Spleen (tissue), 11 donors: ENCODE measurements around the gene AKT3. TPM values are rescaled to one million over a fixed set of nuclear protein-coding genes. Genes with fewer than 3 reads are reported as not detected.

ENCODE experiments used
- DNase-seq: peaks from one replicate; pipeline ENCODE4 v3.0.0-alpha.2; 2020
- H3K27ac ChIP-seq, 8 donors: fragments of 200-600 bp; sonication (generic) in 7 of 8; 1 replicate in 4 of 8; 2 replicates in 4 of 8; pipeline versions ENCODE4 v1.5.0 to v1.8.0; 2016 to 2021; ENCODE audit warnings: inconsistent platforms in 4 of 8, mild to moderate bottlenecking in 4 of 8, moderate library complexity in 1 of 8
- H3K27me3 ChIP-seq, 7 donors: fragments of 200-600 bp; sonication (generic) in 6 of 7; replicated peaks in 1 of 7; 1 replicate in 4 of 7; 2 replicates in 3 of 7; pipeline versions ENCODE4 v1.5.0 to v1.8.0; 2016 to 2021; ENCODE audit warnings: inconsistent platforms in 3 of 7, mild to moderate bottlenecking in 1 of 7
- H3K36me3 ChIP-seq, 6 donors: fragments of 200-600 bp; sonication (generic) in 5 of 6; 1 replicate in 4 of 6; 2 replicates in 2 of 6; pipeline versions ENCODE4 v1.5.0 to v1.8.0; 2016 to 2021; ENCODE audit warnings: inconsistent platforms in 2 of 6
- H3K4me1 ChIP-seq, 6 donors: fragments of 200-600 bp; sonication (generic) in 5 of 6; 1 replicate in 3 of 6; 2 replicates in 3 of 6; pipeline versions ENCODE4 v1.5.0 to v1.8.0; 2016 to 2021; ENCODE audit warnings: inconsistent platforms in 3 of 6
- H3K4me3 ChIP-seq, 8 donors: fragments of 200-600 bp; sonication (generic) in 7 of 8; 1 replicate in 4 of 8; 2 replicates in 4 of 8; pipeline versions ENCODE4 v1.5.0 to v1.8.0; 2016 to 2021; ENCODE audit warnings: inconsistent platforms in 4 of 8, mild to moderate bottlenecking in 4 of 8, moderate library complexity in 2 of 8
- H3K9me3 ChIP-seq, 8 donors: fragments of 200-600 bp; sonication (generic) in 7 of 8; 1 replicate in 4 of 8; 2 replicates in 4 of 8; pipeline versions ENCODE4 v1.5.0 to v1.8.0; 2016 to 2021; ENCODE audit warnings: inconsistent platforms in 4 of 8
- POLR2A ChIP-seq, 3 donors: fragments of 450-650 bp; IDR thresholded peaks; one replicate each; pipeline ENCODE4 v1.5.1; 2017; ENCODE audit warnings: antibody characterized with exemption in 3 of 3, mild to moderate bottlenecking in 1 of 3
- POLR2AphosphoS5 ChIP-seq, 3 donors: sonication (generic); formaldehyde crosslinking; IDR thresholded peaks; one replicate each; pipeline ENCODE4 v1.5.1; 2017; ENCODE audit warnings: antibody characterized with exemption in 3 of 3
- WGBS, 5 donors: extraction: QIAGEN DNeasy Blood & Tissue Kit in 3 of 5; methylation state at CpG; one replicate each; pipeline versions ENCODE4 v1.1.5 to v1.1.7; 2013 to 2018; 5-methylcytosine and 5-hydroxymethylcytosine counted together
- intact Hi-C: fragments of 100-400 bp; cut with DNase I; formaldehyde crosslinking; loops from one replicate; pipeline ENCODE4 v1.15.0; 2023; ENCODE audit warnings: low total_unique reads
- polyA plus RNA-seq, 3 donors: library from polyadenylated mRNA; stranded (reverse); fragments of 200-250 nt; gene quantifications; one replicate each; pipeline ENCODE4 v1.2.1, GENCODE V29; 2013
- total RNA-seq, 7 donors: library from RNA; depleted of rRNA in 3 of 7; stranded (reverse); fragments of >200 nt in 3 of 7; fragmentation: NEBNext Ultra II Directional in 4 of 7; extraction: Animal tissue kit (Norgen Biotek cat#: 25700) in 4 of 7; gene quantifications; one replicate each; pipeline versions ENCODE4 v1.1.0 to v1.2.1, GENCODE V29; 2016 to 2021
- TF ChIP-seq, protein P1 (sequence below), 11 experiments: fragments of 200-600 bp in 7 of 11; fragments of 450-650 bp in 4 of 11; sonication (generic) in 4 of 11; IDR thresholded peaks in 8 of 11; conservative IDR thresholded peaks in 3 of 11; 1 replicate in 7 of 11; 2 replicates in 4 of 11; pipeline versions ENCODE4 v1.4.0 to v1.8.0; 2016 to 2021; ENCODE audit warnings: antibody characterized with exemption in 11 of 11, inconsistent platforms in 4 of 11, mild to moderate bottlenecking in 1 of 11
- donor health status: healthy with polysubstance abuse.
- donor health status: DM: no; HTN: no; CAD: no; lungs with moderate emphysema.
- donor health status: DM: no; HTN: no; CAD: no.
- donor health status: Bipolar disorder and iron deficiency.
- donor health status: healthy.
- donor health status: DM: no; HTN: no; CAD: no.
- donor health status: DM: yes; HTN: yes; CAD: no.

Gene AKT3
- total and polyA plus RNA-seq, 10 donors: 4.3 to 91.3 (median 46.4) TPM

- TF ChIP-seq POLR2A (IDR thresholded peaks at IDR 0.05) (no peak), POLR2AphosphoS5 (IDR thresholded peaks at IDR 0.05) (peak; percentile 34 to 79 (median 72))
- Histone ChIP-seq H3K4me1 (peaks cover 0 to 60% (median 30%) of the 10 kb centered on the region in 6 donors), H3K9me3 (no peaks in the 10 kb centered on the region), H3K27ac (peak overlapping the region; percentile 94 to 98 (median 97)), H3K36me3 (no peaks in the 10 kb centered on the region), H3K27me3 (peaks cover 0 to 27% (median 0%) of the 10 kb centered on the region in 7 donors), H3K4me3 (peak overlapping the region; percentile 71 to 92 (median 86))
- intact Hi-C loops: no loop called here
- DNase-seq: peak; percentile 86
- WGBS, 5 donors: 0 to 2% (median 1%) methylated on average over 15 to 19 of the region's 19 CpGs
Measured at GRCh38 chr1:243848858-243849420, 1.1 kb downstream of the AKT3 start.

- WGBS, 5 donors: 67 to 80% (median 74%) methylated on average over 5 of the region's 5 CpGs
- peak overlapping the region in 7 of 8 donors; percentile 95 to 98 (median 97) for H3K27ac ChIP-seq
- TF ChIP-seq, protein P1, sequence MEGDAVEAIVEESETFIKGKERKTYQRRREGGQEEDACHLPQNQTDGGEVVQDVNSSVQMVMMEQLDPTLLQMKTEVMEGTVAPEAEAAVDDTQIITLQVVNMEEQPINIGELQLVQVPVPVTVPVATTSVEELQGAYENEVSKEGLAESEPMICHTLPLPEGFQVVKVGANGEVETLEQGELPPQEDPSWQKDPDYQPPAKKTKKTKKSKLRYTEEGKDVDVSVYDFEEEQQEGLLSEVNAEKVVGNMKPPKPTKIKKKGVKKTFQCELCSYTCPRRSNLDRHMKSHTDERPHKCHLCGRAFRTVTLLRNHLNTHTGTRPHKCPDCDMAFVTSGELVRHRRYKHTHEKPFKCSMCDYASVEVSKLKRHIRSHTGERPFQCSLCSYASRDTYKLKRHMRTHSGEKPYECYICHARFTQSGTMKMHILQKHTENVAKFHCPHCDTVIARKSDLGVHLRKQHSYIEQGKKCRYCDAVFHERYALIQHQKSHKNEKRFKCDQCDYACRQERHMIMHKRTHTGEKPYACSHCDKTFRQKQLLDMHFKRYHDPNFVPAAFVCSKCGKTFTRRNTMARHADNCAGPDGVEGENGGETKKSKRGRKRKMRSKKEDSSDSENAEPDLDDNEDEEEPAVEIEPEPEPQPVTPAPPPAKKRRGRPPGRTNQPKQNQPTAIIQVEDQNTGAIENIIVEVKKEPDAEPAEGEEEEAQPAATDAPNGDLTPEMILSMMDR (IDR thresholded peaks at IDR 0.05 in 8 of 11, conservative IDR thresholded peaks at IDR 0.05 in 3 of 11): no peak
- no peak for TF ChIP-seq POLR2A (IDR thresholded peaks at IDR 0.05)
- no peak for TF ChIP-seq POLR2AphosphoS5 (IDR thresholded peaks at IDR 0.05)
Measured at GRCh38 chr1:243848165-243848857, 1.7 kb downstream of the AKT3 start.

GRCh38 chr1:243846761-243847160 is 3.3 kb downstream of the AKT3 start:
- Histone ChIP-seq H3K36me3 (no peaks in the 10 kb centered on the region), H3K9me3 (no peaks in the 10 kb centered on the region)
- intact Hi-C loops: no loop called here

More at GRCh38 chr1:243848165-243848857, 1.7 kb downstream of the AKT3 start:
- Histone ChIP-seq H3K4me1 (peaks cover 0 to 63% (median 33%) of the 10 kb centered on the region in 6 donors), H3K27me3 (peaks cover 0 to 27% (median 0%) of the 10 kb centered on the region in 7 donors), H3K4me3 (peak overlapping the region in 7 of 8 donors; percentile 71 to 92 (median 87)), H3K9me3 (no peaks in the 10 kb centered on the region), H3K36me3 (no peaks in the 10 kb centered on the region)
- DNase-seq: no peak
- intact Hi-C loops: no loop called here

DNA sequence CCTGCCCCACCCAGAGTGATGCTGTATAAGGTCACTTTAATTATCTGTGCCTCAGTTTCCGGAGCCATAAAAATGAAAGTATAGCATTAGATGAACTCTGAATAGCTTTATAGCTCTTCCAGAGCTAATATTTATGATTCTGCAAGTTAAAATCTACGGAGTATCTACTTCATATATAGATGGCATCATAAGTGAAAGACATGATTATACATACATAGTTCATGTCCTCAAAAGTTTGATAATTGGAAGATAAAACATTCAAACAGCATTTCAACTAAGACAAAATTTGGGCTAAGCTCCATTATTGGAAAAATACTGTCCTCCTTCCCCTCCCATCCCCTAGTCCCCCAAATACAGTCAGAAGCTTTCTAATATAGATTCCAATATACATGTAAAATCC is 4.2 kb downstream of the AKT3 start:
- Histone ChIP-seq H3K27ac (no peak overlapping the region), H3K4me1 (peaks cover 0 to 75% (median 44%) of the 10 kb centered on the region in 6 donors), H3K27me3 (peaks cover 0 to 21% (median 0%) of the 10 kb centered on the region in 7 donors), H3K9me3 (no peaks in the 10 kb centered on the region), H3K4me3 (no peak overlapping the region), H3K36me3 (no peaks in the 10 kb centered on the region)
- WGBS, 5 donors: 93 to 98% (median 96%) methylated on average over 2 of the region's 2 CpGs
- no peak for TF ChIP-seq POLR2AphosphoS5 (IDR thresholded peaks at IDR 0.05)
- TF ChIP-seq POLR2A (IDR thresholded peaks at IDR 0.05): no peak
- TF ChIP-seq, protein P1 (IDR thresholded peaks at IDR 0.05 in 8 of 11, conservative IDR thresholded peaks at IDR 0.05 in 3 of 11): no peak
- no peak for DNase-seq
- intact Hi-C loops: no loop called here

More at GRCh38 chr1:243846761-243847160, 3.3 kb downstream of the AKT3 start:
- H3K4me3 ChIP-seq: no peak overlapping the region
- H3K27me3 ChIP-seq: peaks cover 0 to 27% (median 0%) of the 10 kb centered on the region in 7 donors
- H3K4me1 ChIP-seq: peaks cover 0 to 75% (median 48%) of the 10 kb centered on the region in 6 donors
- H3K27ac ChIP-seq: peak overlapping the region in 1 of 8 donors; percentile 6
- WGBS, 5 donors: 93 to 100% (median 98%) methylated on average over 1 of the region's 1 CpG
- TF ChIP-seq POLR2AphosphoS5 (IDR thresholded peaks at IDR 0.05) (no peak), POLR2A (IDR thresholded peaks at IDR 0.05) (no peak)
- TF ChIP-seq, protein P1 (IDR thresholded peaks at IDR 0.05 in 8 of 11, conservative IDR thresholded peaks at IDR 0.05 in 3 of 11): no peak
- no peak for DNase-seq
